Stomach smooth muscle (tissue), 2 donors: ENCODE results near the gene DEPDC1.

ENCODE experiments used
- H3K27ac ChIP-seq: one replicate; pipeline ENCODE4 v1.7.0; 2013; ENCODE audit warnings: mild to moderate bottlenecking, low read length, inconsistent platforms
- H3K27me3 ChIP-seq, 2 donors: one replicate each; pipeline ENCODE4 v1.7.0; 2013; ENCODE audit warnings: low read length in 2 of 2; ENCODE audit not compliant: insufficient read depth in 2 of 2, control insufficient read depth in 1 of 2
- H3K36me3 ChIP-seq, 2 donors: one replicate each; pipeline ENCODE4 v1.7.0; 2013; ENCODE audit warnings: low read length in 2 of 2; ENCODE audit not compliant: control insufficient read depth in 2 of 2, insufficient read depth in 2 of 2
- H3K4me1 ChIP-seq: one replicate; pipeline ENCODE4 v1.7.0; 2013; ENCODE audit warnings: low read length; ENCODE audit not compliant: control insufficient read depth, insufficient read depth
- H3K4me3 ChIP-seq, 2 donors: one replicate each; pipeline ENCODE4 v1.7.0; 2013; ENCODE audit warnings: low read length in 2 of 2
- H3K9ac ChIP-seq, 2 donors: one replicate each; pipeline ENCODE4 v1.7.0; 2013; ENCODE audit warnings: low read length in 2 of 2, mild to moderate bottlenecking in 1 of 2
- H3K9me3 ChIP-seq, 2 donors: one replicate each; pipeline ENCODE4 v1.7.0; 2013; ENCODE audit warnings: low read length in 2 of 2; ENCODE audit not compliant: control insufficient read depth in 2 of 2
- donor health status: healthy.
- donor health status: Pancreatic carcinoma.

Gene DEPDC1

DNA sequence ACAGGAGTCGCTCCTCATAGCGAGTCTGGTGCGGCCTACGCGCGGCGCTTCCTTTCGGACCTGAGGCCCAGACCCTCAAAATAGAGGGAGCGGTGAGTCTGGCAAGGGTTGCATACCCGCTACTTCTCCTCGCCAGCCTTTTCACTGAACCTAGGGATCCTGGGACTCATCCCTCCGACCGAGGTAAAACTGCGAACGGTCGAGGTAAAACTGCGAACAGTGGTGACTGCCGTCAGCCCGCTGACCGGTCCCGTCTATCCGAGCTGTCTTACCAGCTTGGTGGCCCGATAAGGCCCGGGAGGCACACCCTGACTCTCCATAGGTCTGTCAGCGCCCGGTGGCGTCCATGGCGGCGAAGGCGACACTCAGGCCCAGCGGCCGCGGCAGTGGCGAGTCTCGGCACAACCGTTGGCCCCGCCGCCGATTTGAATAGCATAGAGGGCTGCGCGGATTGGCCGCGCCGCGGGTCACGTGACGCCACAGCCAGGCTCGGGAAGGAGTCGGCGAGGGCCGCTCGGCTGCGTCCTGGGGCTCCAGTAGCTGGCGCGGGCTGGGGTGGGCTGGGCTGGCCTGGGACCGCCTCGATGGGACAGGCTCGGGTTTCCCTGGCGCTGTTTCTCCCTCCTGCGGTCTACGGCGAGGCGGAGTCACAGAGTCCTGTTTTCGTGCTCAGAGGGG is at the start of gene DEPDC1:
DEPDC1 (minus strand) TSS at position 403 of the 678 bp plus-strand sequence; CDS start at position 320, 83 bp downstream.
- peaks cover 11% of the 10 kb centered on the region for H3K4me1 ChIP-seq
- no peaks in the 10 kb centered on the region for H3K9me3 ChIP-seq
- no peaks in the 10 kb centered on the region for H3K36me3 ChIP-seq
- no peak within 1 kb of the TSS for H3K27ac ChIP-seq
- no peaks in the 10 kb centered on the region for H3K27me3 ChIP-seq
- peak within 1 kb of the TSS; percentile 84 to 85 for H3K4me3 ChIP-seq
- peak within 1 kb of the TSS; percentile 48 to 72 for H3K9ac ChIP-seq

DNA sequence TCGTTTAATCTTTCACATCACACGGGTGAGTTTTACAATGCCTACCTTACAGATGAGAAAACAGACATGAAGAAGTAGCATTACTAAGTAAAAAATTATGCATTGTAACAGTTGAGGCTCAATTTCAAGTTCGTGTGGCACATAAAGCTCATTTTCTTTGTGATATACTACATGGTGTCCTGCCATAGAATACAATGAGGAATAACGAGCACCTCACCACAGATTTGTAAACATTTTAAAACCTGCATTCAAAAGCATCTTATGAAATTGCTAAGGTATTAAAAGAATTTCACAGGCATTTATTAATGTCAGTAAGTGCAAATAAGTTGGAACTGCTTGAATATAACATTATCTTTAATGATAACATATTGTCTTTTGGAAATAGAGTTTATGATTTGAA is 47.8 kb upstream of the DEPDC1 start:
- Histone ChIP-seq H3K9ac (no peak overlapping the region), H3K9me3 (peaks cover 0 to 2% of the 10 kb centered on the region in 2 donors), H3K4me1 (no peaks in the 10 kb centered on the region), H3K27ac (no peak overlapping the region), H3K27me3 (no peaks in the 10 kb centered on the region), H3K4me3 (no peak overlapping the region), H3K36me3 (no peaks in the 10 kb centered on the region)

DNA sequence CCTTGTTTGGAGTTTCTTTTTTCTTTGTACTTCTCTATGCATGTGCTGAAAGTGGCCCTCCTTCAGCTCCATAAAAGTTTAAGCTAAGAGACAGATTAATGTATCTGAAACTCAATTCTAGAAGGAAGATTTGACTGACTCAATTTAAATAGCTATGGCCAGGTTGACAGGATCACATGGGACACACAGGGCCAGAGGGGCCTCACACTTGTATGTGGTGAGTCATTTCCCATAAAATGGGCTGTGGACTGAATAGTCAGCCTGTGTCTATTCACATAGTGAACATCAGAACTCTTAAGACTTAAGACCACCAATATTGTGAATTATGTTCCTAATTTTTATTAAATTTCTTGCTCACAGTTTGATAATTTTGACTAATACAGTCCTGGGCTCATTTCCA is 45.7 kb upstream of the DEPDC1 start:
- Histone ChIP-seq H3K27me3 (no peaks in the 10 kb centered on the region), H3K9me3 (no peaks in the 10 kb centered on the region), H3K36me3 (no peaks in the 10 kb centered on the region), H3K9ac (no peak overlapping the region), H3K27ac (no peak overlapping the region), H3K4me1 (no peaks in the 10 kb centered on the region), H3K4me3 (no peak overlapping the region)

DNA sequence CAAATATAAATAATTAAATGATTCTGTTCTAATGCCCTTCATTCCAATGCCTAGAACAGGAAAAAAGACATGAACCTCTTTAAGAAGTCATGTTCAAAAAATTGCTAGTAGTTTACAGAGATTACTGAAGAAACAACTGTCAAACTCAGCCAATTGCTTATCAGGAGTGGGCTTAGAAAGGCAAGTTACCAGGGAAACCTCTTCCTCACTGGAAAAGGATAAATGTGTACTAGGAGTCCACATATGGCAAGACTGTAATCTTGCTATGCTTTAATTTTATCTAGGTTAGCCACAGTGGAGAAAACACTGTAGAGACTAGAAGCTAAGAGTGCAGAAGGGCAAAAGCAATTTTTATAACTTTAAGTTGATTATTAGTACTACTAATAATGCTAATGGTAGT is 42.1 kb upstream of the DEPDC1 start:
- no peak overlapping the region for H3K9ac ChIP-seq
- H3K36me3 ChIP-seq, result no peaks in the 10 kb centered on the region
- H3K9me3 ChIP-seq, result no peaks in the 10 kb centered on the region
- H3K4me3 ChIP-seq, result no peak overlapping the region
- no peak overlapping the region for H3K27ac ChIP-seq
- H3K4me1 ChIP-seq, result no peaks in the 10 kb centered on the region
- H3K27me3 ChIP-seq, result no peaks in the 10 kb centered on the region

GRCh38 chr1:68528243-68528642 is 31.4 kb upstream of the DEPDC1 start:
- H3K27me3 ChIP-seq, result no peaks in the 10 kb centered on the region
- H3K9me3 ChIP-seq, result no peaks in the 10 kb centered on the region
- H3K9ac ChIP-seq, result no peak overlapping the region
- no peak overlapping the region for H3K4me3 ChIP-seq
- no peaks in the 10 kb centered on the region for H3K36me3 ChIP-seq
- H3K4me1 ChIP-seq, result no peaks in the 10 kb centered on the region
- no peak overlapping the region for H3K27ac ChIP-seq

GRCh38 chr1:68525781-68526180 is 28.9 kb upstream of the DEPDC1 start:
- H3K27ac ChIP-seq, result no peak overlapping the region
- H3K9ac ChIP-seq, result no peak overlapping the region
- no peak overlapping the region for H3K4me3 ChIP-seq
- H3K27me3 ChIP-seq, result no peaks in the 10 kb centered on the region
- no peaks in the 10 kb centered on the region for H3K4me1 ChIP-seq
- no peaks in the 10 kb centered on the region for H3K36me3 ChIP-seq
- H3K9me3 ChIP-seq, result no peaks in the 10 kb centered on the region

GRCh38 chr1:68521286-68521685 is 24.4 kb upstream of the DEPDC1 start:
- Histone ChIP-seq H3K27ac (no peak overlapping the region), H3K27me3 (no peaks in the 10 kb centered on the region), H3K4me3 (no peak overlapping the region), H3K9me3 (no peaks in the 10 kb centered on the region), H3K4me1 (no peaks in the 10 kb centered on the region), H3K9ac (no peak overlapping the region), H3K36me3 (no peaks in the 10 kb centered on the region)

DNA sequence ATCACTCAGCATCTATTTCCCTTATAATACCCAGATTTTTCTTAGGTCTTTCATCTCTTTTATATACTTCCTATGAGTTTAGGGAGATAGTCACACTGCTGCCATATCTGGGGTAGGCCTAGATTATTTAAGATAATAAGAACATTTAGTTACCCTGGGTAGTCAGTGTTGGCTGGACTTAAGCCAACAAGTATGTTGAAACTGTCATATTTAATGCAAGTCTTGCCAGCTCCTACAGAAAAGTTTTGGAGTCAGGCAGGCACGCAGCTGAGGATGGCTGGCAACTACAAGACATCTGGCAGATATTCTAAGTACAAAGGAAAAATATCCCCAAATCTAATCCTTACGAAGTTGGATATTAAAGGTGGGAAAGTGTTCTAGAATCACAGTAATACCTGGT is 19.2 kb upstream of the DEPDC1 start:
- H3K4me1 ChIP-seq, result no peaks in the 10 kb centered on the region
- H3K9ac ChIP-seq, result no peak overlapping the region
- H3K36me3 ChIP-seq, result no peaks in the 10 kb centered on the region
- no peaks in the 10 kb centered on the region for H3K27me3 ChIP-seq
- H3K4me3 ChIP-seq, result no peak overlapping the region
- H3K9me3 ChIP-seq, result no peaks in the 10 kb centered on the region
- H3K27ac ChIP-seq, result no peak overlapping the region

- H3K27me3 ChIP-seq, result no peaks in the 10 kb centered on the region
Measured at GRCh38 chr1:68511254-68511653, 14.4 kb upstream of the DEPDC1 start.

GRCh38 chr1:68506386-68506785 is 9.5 kb upstream of the DEPDC1 start:
- Histone ChIP-seq H3K36me3 (no peaks in the 10 kb centered on the region), H3K27me3 (no peaks in the 10 kb centered on the region), H3K4me3 (no peak overlapping the region), H3K9ac (no peak overlapping the region), H3K4me1 (no peaks in the 10 kb centered on the region), H3K27ac (no peak overlapping the region), H3K9me3 (no peaks in the 10 kb centered on the region)

More at GRCh38 chr1:68511254-68511653, 14.4 kb upstream of the DEPDC1 start:
- no peaks in the 10 kb centered on the region for H3K4me1 ChIP-seq
- no peaks in the 10 kb centered on the region for H3K36me3 ChIP-seq
- no peaks in the 10 kb centered on the region for H3K9me3 ChIP-seq
- no peak overlapping the region for H3K9ac ChIP-seq
- no peak overlapping the region for H3K4me3 ChIP-seq
- no peak overlapping the region for H3K27ac ChIP-seq

DNA sequence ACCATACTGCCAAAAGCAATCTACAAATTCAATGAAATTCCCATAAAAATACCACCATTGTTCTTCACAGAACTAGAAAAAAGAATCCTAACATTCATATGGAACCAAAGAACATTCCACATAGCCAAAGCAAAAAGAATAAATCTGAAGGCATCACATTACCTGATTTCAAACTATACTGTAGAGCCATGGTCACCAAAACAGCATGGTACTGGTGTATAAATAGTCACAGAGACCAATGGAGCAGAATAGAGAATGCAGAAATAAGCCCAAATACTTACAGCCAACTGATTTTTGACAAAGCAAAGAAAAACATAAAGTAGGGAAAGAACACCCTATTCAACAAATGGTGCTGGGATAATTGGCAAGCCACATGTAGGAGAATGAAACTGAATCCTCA is 6.2 kb upstream of the DEPDC1 start:
- Histone ChIP-seq H3K27ac (no peak overlapping the region), H3K27me3 (no peaks in the 10 kb centered on the region), H3K4me1 (no peaks in the 10 kb centered on the region), H3K36me3 (no peaks in the 10 kb centered on the region), H3K9ac (no peak overlapping the region), H3K4me3 (no peak overlapping the region), H3K9me3 (no peaks in the 10 kb centered on the region)
